Transverse colon (tissue), 4 donors: Measurements from ENCODE around the gene EEPD1.
A peak's percentile ranks its signal among the peaks of the same experiment; 100 is the strongest.

Experiments
- POLR2A ChIP-seq: fragments of 450-650 bp; IDR thresholded peaks from one replicate; pipeline ENCODE4 v1.6.1; 2016; ENCODE audit warnings: antibody characterized with exemption, mild to moderate bottlenecking, moderate library complexity
- POLR2AphosphoS5 ChIP-seq, 3 donors: sonication (generic); formaldehyde crosslinking; IDR thresholded peaks; one replicate each; pipeline ENCODE4 v1.6.1; 2016; ENCODE audit warnings: antibody characterized with exemption in 3 of 3
- TF ChIP-seq, protein P1 (sequence below), 5 experiments: fragments of 200-600 bp in 3 of 5; fragments of 450-650 bp in 2 of 5; sonication (generic) in 3 of 5; IDR thresholded peaks; 1 replicate in 2 of 5; 2 replicates in 3 of 5; pipeline ENCODE4 v1.5.1; 2016 to 2017; ENCODE audit warnings: antibody characterized with exemption in 5 of 5, inconsistent platforms in 3 of 5, mild to moderate bottlenecking in 2 of 5, moderate library complexity in 1 of 5

DNA sequence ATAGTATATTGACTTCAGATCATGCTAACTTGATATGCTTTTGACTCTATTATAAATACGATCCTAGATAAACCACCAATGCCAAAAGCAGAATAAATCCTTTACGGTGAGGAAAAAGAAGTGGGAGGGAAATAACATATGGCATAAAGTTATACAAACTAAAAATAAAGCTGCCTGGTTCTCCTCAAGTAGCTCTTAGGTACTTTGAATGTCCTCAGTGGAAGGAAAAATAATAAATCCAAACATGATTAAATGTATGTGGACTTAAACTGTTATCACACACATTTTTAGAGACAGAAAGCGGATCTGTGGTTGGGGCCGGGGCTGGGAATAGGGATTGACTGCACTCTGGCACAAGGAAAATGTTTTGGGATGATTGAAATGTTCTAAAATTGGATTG lies 23.6 kb downstream of the EEPD1 start:
- TF ChIP-seq, protein P1, sequence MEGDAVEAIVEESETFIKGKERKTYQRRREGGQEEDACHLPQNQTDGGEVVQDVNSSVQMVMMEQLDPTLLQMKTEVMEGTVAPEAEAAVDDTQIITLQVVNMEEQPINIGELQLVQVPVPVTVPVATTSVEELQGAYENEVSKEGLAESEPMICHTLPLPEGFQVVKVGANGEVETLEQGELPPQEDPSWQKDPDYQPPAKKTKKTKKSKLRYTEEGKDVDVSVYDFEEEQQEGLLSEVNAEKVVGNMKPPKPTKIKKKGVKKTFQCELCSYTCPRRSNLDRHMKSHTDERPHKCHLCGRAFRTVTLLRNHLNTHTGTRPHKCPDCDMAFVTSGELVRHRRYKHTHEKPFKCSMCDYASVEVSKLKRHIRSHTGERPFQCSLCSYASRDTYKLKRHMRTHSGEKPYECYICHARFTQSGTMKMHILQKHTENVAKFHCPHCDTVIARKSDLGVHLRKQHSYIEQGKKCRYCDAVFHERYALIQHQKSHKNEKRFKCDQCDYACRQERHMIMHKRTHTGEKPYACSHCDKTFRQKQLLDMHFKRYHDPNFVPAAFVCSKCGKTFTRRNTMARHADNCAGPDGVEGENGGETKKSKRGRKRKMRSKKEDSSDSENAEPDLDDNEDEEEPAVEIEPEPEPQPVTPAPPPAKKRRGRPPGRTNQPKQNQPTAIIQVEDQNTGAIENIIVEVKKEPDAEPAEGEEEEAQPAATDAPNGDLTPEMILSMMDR (IDR thresholded peaks at IDR 0.05), result no peak
- TF ChIP-seq POLR2A (no peak), POLR2AphosphoS5 (IDR thresholded peaks at IDR 0.05) (peak in 1 of 3 donors; percentile 38)
